Measurements from ENCODE around the gene FRMD7. TPM values are rescaled to one million over a fixed set of nuclear protein-coding genes. Genes with fewer than 3 reads are reported as not detected.

FRMD7 gene
- total RNA-seq, 1 experiment from 2014 or later, result not detected

DNA sequence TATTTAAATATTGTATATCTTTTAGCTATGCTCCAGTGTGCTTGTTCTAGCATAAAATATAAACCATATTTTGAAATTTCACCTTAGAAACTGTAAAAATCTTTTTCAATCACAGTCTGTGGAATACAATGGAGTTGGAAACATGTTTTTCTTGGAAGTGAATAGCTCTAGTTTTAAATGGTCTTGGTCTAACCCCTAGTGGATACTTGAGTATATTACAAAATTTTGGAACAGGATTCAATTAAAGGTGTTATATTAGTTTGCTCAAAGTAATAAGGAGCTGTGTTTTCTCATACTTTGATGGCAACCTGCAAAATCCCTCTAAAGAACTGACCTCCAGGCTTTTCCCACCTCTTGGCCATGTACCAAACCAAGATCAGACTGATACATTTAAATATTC is 56.6 kb downstream of the FRMD7 start (continued):
- TF ChIP-seq ZBTB21 (CRISPR knock-in tag; IDR thresholded peaks at IDR 0.05; ENCODE audit: borderline replicate concordance) (no peak), ZNF416 (CRISPR knock-in tag; IDR thresholded peaks at IDR 0.05) (no peak)
- TF ChIP-seq, protein P1, sequence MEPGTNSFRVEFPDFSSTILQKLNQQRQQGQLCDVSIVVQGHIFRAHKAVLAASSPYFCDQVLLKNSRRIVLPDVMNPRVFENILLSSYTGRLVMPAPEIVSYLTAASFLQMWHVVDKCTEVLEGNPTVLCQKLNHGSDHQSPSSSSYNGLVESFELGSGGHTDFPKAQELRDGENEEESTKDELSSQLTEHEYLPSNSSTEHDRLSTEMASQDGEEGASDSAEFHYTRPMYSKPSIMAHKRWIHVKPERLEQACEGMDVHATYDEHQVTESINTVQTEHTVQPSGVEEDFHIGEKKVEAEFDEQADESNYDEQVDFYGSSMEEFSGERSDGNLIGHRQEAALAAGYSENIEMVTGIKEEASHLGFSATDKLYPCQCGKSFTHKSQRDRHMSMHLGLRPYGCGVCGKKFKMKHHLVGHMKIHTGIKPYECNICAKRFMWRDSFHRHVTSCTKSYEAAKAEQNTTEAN (CRISPR knock-in tag; IDR thresholded peaks at IDR 0.05), result no peak

DNA sequence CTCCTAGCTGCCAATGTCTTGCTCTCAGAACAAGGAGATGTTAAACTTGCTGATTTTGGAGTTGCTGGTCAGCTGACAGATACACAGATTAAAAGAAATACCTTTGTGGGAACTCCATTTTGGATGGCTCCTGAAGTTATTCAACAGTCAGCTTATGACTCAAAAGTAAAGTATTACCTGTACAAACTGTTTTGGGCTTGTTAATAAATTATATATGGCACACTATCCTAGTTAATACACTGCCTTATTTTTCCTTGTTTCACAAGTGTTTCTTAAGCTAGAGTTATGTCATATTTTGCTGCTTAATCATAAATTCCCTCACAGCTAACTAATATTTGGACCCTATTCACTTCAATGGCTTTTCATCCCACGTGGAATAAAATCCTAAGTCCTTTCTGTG is 59.4 kb downstream of the FRMD7 start:
- ChIA-PET CTCF (no interaction called here), POLR2A (no interaction called here)
- Mint-ChIP-seq H3K9me3 (no peaks in the 10 kb centered on the region), H3K27me3 (ENCODE audit: low read depth) (no peaks in the 10 kb centered on the region), H3K36me3 (peaks cover 24% of the 10 kb centered on the region), H3K27ac (no peak overlapping the region), H3K4me3 (no peak overlapping the region), H3K4me1 (no peaks in the 10 kb centered on the region)
- TF ChIP-seq GABPB1 (CRISPR knock-in tag; IDR thresholded peaks at IDR 0.05), result no peak
- TF ChIP-seq, protein P2, sequence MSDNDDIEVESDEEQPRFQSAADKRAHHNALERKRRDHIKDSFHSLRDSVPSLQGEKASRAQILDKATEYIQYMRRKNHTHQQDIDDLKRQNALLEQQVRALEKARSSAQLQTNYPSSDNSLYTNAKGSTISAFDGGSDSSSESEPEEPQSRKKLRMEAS (CRISPR knock-in tag; IDR thresholded peaks at IDR 0.05), result no peak
- ATAC-seq (no peak), DNase-seq (ENCODE audit: low spot score) (no peak)

DNA sequence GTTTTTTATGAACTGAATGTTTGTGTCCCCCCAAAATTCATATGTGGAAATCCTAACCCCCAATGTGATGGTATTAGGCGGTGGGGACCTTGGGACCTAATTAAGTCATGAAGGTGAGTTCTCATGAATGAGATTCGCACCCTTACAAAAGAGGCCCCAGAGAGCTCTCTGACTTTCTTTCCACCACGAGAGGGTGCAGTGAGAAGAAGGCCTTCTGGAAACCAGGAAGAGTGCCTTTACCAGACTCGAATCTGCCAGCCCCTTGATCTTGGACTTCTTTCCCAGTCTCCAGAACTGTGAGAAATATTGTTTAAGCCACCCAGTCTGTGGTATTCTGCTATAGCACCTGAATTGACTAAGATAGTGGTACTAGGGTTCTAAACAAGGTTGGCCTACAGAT is 64.0 kb downstream of the FRMD7 start:
- no peaks in the 10 kb centered on the region for H3K4me1 Mint-ChIP-seq
- TF ChIP-seq TEAD1 (CRISPR knock-in tag; IDR thresholded peaks at IDR 0.05), result no peak
- TF ChIP-seq, protein P1 (CRISPR knock-in tag; IDR thresholded peaks at IDR 0.05), result no peak
- no peak for TF ChIP-seq RELA (CRISPR knock-in tag; IDR thresholded peaks at IDR 0.05; ENCODE audit: borderline replicate concordance)
- TF ChIP-seq, protein P3, sequence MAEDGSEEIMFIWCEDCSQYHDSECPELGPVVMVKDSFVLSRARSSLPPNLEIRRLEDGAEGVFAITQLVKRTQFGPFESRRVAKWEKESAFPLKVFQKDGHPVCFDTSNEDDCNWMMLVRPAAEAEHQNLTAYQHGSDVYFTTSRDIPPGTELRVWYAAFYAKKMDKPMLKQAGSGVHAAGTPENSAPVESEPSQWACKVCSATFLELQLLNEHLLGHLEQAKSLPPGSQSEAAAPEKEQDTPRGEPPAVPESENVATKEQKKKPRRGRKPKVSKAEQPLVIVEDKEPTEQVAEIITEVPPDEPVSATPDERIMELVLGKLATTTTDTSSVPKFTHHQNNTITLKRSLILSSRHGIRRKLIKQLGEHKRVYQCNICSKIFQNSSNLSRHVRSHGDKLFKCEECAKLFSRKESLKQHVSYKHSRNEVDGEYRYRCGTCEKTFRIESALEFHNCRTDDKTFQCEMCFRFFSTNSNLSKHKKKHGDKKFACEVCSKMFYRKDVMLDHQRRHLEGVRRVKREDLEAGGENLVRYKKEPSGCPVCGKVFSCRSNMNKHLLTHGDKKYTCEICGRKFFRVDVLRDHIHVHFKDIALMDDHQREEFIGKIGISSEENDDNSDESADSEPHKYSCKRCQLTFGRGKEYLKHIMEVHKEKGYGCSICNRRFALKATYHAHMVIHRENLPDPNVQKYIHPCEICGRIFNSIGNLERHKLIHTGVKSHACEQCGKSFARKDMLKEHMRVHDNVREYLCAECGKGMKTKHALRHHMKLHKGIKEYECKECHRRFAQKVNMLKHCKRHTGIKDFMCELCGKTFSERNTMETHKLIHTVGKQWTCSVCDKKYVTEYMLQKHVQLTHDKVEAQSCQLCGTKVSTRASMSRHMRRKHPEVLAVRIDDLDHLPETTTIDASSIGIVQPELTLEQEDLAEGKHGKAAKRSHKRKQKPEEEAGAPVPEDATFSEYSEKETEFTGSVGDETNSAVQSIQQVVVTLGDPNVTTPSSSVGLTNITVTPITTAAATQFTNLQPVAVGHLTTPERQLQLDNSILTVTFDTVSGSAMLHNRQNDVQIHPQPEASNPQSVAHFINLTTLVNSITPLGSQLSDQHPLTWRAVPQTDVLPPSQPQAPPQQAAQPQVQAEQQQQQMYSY (CRISPR knock-in tag; IDR thresholded peaks at IDR 0.05), result no peak
- no peak for TF ChIP-seq ETV6 (CRISPR knock-in tag; IDR thresholded peaks at IDR 0.05)
- TF ChIP-seq, protein P4, sequence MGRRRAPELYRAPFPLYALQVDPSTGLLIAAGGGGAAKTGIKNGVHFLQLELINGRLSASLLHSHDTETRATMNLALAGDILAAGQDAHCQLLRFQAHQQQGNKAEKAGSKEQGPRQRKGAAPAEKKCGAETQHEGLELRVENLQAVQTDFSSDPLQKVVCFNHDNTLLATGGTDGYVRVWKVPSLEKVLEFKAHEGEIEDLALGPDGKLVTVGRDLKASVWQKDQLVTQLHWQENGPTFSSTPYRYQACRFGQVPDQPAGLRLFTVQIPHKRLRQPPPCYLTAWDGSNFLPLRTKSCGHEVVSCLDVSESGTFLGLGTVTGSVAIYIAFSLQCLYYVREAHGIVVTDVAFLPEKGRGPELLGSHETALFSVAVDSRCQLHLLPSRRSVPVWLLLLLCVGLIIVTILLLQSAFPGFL (CRISPR knock-in tag; IDR thresholded peaks at IDR 0.05; ENCODE audit: borderline replicate concordance), result no peak
- TF ChIP-seq SP1 (CRISPR knock-in tag; conservative IDR thresholded peaks at IDR 0.05), result no peak
- no peak for TF ChIP-seq NFYB (CRISPR knock-in tag; conservative IDR thresholded peaks at IDR 0.05; ENCODE audit: low read depth)
- no peak for TF ChIP-seq ELF4 (CRISPR knock-in tag; IDR thresholded peaks at IDR 0.05; ENCODE audit: low read depth)
- TF ChIP-seq ZNF232 (CRISPR knock-in tag; IDR thresholded peaks at IDR 0.05), result no peak
- TF ChIP-seq, protein P5, sequence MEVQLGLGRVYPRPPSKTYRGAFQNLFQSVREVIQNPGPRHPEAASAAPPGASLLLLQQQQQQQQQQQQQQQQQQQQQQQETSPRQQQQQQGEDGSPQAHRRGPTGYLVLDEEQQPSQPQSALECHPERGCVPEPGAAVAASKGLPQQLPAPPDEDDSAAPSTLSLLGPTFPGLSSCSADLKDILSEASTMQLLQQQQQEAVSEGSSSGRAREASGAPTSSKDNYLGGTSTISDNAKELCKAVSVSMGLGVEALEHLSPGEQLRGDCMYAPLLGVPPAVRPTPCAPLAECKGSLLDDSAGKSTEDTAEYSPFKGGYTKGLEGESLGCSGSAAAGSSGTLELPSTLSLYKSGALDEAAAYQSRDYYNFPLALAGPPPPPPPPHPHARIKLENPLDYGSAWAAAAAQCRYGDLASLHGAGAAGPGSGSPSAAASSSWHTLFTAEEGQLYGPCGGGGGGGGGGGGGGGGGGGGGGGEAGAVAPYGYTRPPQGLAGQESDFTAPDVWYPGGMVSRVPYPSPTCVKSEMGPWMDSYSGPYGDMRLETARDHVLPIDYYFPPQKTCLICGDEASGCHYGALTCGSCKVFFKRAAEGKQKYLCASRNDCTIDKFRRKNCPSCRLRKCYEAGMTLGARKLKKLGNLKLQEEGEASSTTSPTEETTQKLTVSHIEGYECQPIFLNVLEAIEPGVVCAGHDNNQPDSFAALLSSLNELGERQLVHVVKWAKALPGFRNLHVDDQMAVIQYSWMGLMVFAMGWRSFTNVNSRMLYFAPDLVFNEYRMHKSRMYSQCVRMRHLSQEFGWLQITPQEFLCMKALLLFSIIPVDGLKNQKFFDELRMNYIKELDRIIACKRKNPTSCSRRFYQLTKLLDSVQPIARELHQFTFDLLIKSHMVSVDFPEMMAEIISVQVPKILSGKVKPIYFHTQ (CRISPR knock-in tag; IDR thresholded peaks at IDR 0.05), result no peak
- no peak for TF ChIP-seq TP53 (CRISPR knock-in tag; IDR thresholded peaks at IDR 0.05)
- TF ChIP-seq, protein P6, sequence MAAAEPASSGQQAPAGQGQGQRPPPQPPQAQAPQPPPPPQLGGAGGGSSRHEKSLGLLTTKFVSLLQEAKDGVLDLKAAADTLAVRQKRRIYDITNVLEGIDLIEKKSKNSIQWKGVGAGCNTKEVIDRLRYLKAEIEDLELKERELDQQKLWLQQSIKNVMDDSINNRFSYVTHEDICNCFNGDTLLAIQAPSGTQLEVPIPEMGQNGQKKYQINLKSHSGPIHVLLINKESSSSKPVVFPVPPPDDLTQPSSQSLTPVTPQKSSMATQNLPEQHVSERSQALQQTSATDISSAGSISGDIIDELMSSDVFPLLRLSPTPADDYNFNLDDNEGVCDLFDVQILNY (CRISPR knock-in tag; IDR thresholded peaks at IDR 0.05), result no peak
- TF ChIP-seq KAT7 (CRISPR knock-in tag; IDR thresholded peaks at IDR 0.05; ENCODE audit: borderline replicate concordance), result no peak
- no peak for TF ChIP-seq CBFB (CRISPR knock-in tag; IDR thresholded peaks at IDR 0.05; ENCODE audit: low read depth)
- TF ChIP-seq, protein P7, sequence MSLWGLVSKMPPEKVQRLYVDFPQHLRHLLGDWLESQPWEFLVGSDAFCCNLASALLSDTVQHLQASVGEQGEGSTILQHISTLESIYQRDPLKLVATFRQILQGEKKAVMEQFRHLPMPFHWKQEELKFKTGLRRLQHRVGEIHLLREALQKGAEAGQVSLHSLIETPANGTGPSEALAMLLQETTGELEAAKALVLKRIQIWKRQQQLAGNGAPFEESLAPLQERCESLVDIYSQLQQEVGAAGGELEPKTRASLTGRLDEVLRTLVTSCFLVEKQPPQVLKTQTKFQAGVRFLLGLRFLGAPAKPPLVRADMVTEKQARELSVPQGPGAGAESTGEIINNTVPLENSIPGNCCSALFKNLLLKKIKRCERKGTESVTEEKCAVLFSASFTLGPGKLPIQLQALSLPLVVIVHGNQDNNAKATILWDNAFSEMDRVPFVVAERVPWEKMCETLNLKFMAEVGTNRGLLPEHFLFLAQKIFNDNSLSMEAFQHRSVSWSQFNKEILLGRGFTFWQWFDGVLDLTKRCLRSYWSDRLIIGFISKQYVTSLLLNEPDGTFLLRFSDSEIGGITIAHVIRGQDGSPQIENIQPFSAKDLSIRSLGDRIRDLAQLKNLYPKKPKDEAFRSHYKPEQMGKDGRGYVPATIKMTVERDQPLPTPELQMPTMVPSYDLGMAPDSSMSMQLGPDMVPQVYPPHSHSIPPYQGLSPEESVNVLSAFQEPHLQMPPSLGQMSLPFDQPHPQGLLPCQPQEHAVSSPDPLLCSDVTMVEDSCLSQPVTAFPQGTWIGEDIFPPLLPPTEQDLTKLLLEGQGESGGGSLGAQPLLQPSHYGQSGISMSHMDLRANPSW (CRISPR knock-in tag; conservative IDR thresholded peaks at IDR 0.05; ENCODE audit: low read depth), result no peak

More for the DNA sequence above, 64.0 kb downstream of the FRMD7 start:
- no peak for DNase-seq (ENCODE audit: low spot score)
- Mint-ChIP-seq H3K27ac (no peak overlapping the region), H3K36me3 (peaks cover 13% of the 10 kb centered on the region), H3K9me3 (no peaks in the 10 kb centered on the region), H3K27me3 (ENCODE audit: low read depth) (no peaks in the 10 kb centered on the region), H3K4me3 (no peak overlapping the region)
- ATAC-seq, result no peak
- CTCF ChIA-PET, result interaction anchor here (1.4 kb wide), 1 partner anchor 222 kb away, joined by 4 read pairs; no protein-coding TSS in a partner anchor
- POLR2A ChIA-PET, result no interaction called here

Measured in WTC11 (cell line).